ENCODE data around the gene SLC66A1.

SLC66A1 gene

GRCh38 chr1:19363536-19364152 is 51.5 kb downstream of the SLC66A1 start:
- no peak for DNase-seq (ENCODE audit: low spot score)

- peak; percentile 75 for DNase-seq (ENCODE audit: low spot score)
Measured at GRCh38 chr1:19365721-19366120, 53.6 kb downstream of the SLC66A1 start.

- no peak for DNase-seq (ENCODE audit: low spot score)
Measured at GRCh38 chr1:19366599-19367536, 54.7 kb downstream of the SLC66A1 start.

GRCh38 chr1:19367584-19368041 is 55.5 kb downstream of the SLC66A1 start:
- DNase-seq (ENCODE audit: low spot score) = no peak

- DNase-seq (ENCODE audit: low spot score) = no peak
Measured at GRCh38 chr1:19368050-19368449, 55.9 kb downstream of the SLC66A1 start.

GRCh38 chr1:19368964-19369363 is 56.8 kb downstream of the SLC66A1 start:
- no peak for DNase-seq (ENCODE audit: low spot score)

GRCh38 chr1:19369396-19370090 is 57.4 kb downstream of the SLC66A1 start:
- no peak for DNase-seq (ENCODE audit: low spot score)

GRCh38 chr1:19370453-19371170 is 58.5 kb downstream of the SLC66A1 start:
- no peak for DNase-seq (ENCODE audit: low spot score)

- DNase-seq (ENCODE audit: low spot score) = no peak
Measured at GRCh38 chr1:19371226-19372135, 59.4 kb downstream of the SLC66A1 start.

- peak; percentile 62 for DNase-seq (ENCODE audit: low spot score)
Measured at GRCh38 chr1:19372136-19372514, 60.0 kb downstream of the SLC66A1 start.

- DNase-seq (ENCODE audit: low spot score) = peak; percentile 74
Measured at GRCh38 chr1:19372602-19373001, 60.5 kb downstream of the SLC66A1 start.

GRCh38 chr1:19373211-19374082 is 61.3 kb downstream of the SLC66A1 start:
- DNase-seq (ENCODE audit: low spot score) = peak; percentile 59

- no peak for DNase-seq (ENCODE audit: low spot score)
Measured at GRCh38 chr1:19374083-19374801, 62.1 kb downstream of the SLC66A1 start.

- DNase-seq (ENCODE audit: low spot score) = peak; percentile 56
Measured at GRCh38 chr1:19374926-19375325, 62.8 kb downstream of the SLC66A1 start.

DNA sequence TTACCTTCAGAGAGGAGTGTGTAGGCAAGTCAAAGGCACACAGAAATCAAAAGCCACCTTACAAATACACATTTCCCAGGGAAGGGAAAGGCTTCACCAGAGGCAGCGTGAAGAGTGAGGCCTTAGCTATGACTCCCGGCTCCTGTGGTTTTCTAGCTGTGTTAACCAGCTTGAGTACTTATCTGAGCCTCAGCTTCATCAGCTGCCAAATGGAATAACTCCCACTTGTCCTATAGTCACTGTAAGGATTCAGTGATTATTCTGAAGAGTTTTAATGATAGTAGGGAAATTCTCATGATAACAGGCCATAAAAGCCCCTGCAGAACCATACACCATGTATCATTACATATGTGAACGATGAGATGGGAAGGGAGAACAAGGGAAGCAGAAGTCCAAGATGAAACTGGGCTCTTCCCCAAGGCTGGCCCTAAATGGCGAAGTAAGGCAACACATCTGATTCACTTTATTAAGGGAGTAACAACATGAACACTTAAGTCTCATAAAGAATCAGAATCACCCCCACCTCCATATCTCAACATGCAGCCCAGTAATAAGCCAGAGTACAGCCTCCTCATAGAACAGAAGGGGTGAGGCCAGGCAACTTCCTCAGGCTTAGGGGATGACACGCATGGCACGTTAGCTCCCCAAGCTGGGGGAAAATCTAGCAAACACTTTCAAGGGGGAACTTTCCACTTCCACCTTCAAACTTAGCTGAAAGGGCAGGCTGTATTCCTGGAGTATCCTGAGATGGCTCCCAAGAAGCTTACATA is 63.7 kb downstream of the SLC66A1 start:
- DNase-seq (ENCODE audit: low spot score) = no peak

DNA sequence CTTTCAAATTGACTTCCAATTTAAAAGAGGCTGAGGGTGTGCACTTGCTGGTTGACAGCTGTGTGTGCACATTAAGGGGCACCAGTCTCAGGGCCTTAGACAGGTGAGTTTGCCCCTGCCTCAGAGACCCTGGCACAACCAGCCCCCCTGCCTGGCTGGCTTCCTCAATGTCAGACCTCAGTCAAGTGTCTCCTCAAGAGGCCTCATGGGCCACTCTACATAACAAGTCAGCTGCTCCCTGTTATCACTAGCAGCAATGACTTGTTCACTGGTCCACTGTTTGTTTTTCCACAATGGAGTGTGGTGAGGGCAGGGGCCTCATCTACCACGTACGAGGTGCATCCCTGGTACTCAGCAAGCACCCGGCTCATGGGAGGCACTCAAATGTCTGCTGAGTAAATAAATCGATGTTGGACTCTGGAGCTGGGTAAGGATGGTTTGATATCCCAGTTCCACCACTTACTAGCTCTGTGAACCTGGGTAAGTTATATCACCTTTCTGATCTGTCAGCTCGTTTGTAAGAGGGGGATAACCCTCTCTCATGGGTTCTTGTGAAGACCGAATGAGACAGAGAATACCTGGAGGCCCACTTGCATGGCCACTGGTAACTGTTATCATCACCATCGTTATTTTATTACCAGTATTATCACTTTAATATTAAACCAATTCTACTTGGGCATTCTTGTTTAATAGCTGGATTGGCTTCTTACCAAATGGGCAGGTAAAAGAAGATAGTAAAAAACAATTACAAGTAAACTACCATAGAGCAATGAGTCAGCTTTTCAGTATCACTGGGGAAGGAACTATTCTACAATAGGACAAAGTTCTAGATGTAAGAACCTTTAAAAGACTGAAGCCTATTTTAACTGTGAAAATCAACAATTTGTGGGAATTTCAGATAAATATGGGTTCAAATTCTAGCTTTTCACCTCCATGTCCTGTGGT is 64.6 kb downstream of the SLC66A1 start:
- DNase-seq (ENCODE audit: low spot score) = no peak

All from AG20443 (cell line).